ENCODE results near the gene CCDC124. TPM values are rescaled to one million over a fixed set of nuclear protein-coding genes. Genes with fewer than 3 reads are reported as not detected.

Gene CCDC124
- total RNA-seq, 4 donors from 2014 or later: 73.1 to 110 (median 81.5) TPM

DNA sequence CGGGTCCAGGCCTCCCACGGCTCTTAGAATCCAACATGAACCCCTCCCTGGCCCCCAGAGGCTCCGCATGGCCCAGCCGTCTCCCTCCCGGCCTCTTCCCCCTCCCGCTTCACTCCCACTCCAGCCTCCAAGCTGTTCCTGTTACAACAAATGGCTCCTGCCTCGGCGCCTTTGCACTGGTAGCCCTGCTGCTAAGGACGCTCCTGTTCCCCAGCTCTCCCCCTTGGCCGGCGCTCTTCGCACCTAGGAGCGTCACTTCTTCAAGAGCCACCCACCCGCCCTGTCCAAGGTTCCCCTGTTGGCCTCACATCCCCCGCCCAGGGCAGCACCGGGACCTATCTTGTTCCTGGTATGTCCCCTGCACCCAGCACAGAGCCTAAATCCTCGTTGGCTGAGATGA, 9.4 kb downstream of the CCDC124 start:
- Histone ChIP-seq H3K36me3 (peaks cover 0 to 42% of the 10 kb centered on the region in 2 donors), H3K9me3 (no peaks in the 10 kb centered on the region), H3K27me3 (no peaks in the 10 kb centered on the region), H3K4me1 (peaks cover 0 to 2% of the 10 kb centered on the region in 2 donors), H3K4me3 (no peak overlapping the region), H3K27ac (no peak overlapping the region)
- ATAC-seq (no peak), DNase-seq (no peak)
- intact Hi-C loops (cut with DNase I; ENCODE audit: low total_unique reads): no loop called here
- in situ Hi-C loops (cut with MboI; ENCODE audit: low sequenced_read_pairs in 4 of 4): loop anchor here in 2 of 4 donors (10.0 to 25.0 kb wide), 2 partner anchors 53 to 120 kb away; no protein-coding TSS in a partner anchor
- no peak for TF ChIP-seq POLR2A (IDR thresholded peaks at IDR 0.05)
- TF ChIP-seq, protein P1, sequence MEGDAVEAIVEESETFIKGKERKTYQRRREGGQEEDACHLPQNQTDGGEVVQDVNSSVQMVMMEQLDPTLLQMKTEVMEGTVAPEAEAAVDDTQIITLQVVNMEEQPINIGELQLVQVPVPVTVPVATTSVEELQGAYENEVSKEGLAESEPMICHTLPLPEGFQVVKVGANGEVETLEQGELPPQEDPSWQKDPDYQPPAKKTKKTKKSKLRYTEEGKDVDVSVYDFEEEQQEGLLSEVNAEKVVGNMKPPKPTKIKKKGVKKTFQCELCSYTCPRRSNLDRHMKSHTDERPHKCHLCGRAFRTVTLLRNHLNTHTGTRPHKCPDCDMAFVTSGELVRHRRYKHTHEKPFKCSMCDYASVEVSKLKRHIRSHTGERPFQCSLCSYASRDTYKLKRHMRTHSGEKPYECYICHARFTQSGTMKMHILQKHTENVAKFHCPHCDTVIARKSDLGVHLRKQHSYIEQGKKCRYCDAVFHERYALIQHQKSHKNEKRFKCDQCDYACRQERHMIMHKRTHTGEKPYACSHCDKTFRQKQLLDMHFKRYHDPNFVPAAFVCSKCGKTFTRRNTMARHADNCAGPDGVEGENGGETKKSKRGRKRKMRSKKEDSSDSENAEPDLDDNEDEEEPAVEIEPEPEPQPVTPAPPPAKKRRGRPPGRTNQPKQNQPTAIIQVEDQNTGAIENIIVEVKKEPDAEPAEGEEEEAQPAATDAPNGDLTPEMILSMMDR (IDR thresholded peaks at IDR 0.05 in 4 of 5, conservative IDR thresholded peaks at IDR 0.05 in 1 of 5): no peak

DNA sequence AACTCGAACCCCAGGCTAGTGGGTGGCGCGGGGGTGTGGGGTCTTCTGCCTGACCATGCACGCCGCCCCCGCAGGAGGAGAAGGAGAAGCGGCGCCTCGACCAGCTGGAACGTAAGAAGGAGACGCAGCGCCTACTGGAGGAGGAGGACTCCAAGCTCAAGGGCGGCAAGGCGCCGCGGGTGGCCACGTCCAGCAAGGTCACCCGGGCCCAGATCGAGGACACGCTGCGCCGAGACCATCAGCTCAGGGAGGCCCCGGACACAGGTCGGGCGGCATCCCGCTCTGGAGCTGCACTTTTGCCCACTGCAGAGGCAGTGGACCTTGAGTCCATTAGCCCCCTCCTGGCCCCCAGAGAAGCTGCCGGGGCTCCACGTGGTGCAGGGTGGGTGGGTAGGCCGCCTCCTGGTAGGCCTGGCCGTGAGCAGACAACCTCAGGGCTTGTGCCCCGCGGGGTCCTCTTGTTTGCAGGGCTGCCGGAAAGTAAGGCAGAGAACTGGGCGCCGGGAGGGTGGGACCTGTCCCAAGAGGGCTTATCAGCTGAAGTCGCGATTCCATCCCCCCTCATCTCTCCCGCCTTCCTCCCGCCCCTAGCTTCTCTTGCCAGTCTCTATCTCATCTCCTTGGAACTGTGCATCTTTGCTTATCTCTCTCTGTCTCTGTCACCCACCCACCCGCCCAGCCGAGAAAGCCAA, 9.9 kb downstream of the CCDC124 start:
- H3K9me3 ChIP-seq: no peaks in the 10 kb centered on the region
- H3K4me1 ChIP-seq: peaks cover 0 to 5% of the 10 kb centered on the region in 2 donors
- no peak for TF ChIP-seq POLR2A (IDR thresholded peaks at IDR 0.05)
- TF ChIP-seq, protein P1 (IDR thresholded peaks at IDR 0.05 in 4 of 5, conservative IDR thresholded peaks at IDR 0.05 in 1 of 5): no peak
- in situ Hi-C loops (cut with MboI; ENCODE audit: low sequenced_read_pairs in 4 of 4) (loop anchor here in 2 of 4 donors (10.0 to 25.0 kb wide), 2 partner anchors 52 to 120 kb away; no protein-coding TSS in a partner anchor), intact Hi-C loops (cut with DNase I; ENCODE audit: low total_unique reads) (no loop called here)
- H3K4me3 ChIP-seq: no peak overlapping the region
- no peaks in the 10 kb centered on the region for H3K27me3 ChIP-seq
- peaks cover 0 to 37% of the 10 kb centered on the region in 2 donors for H3K36me3 ChIP-seq
- ATAC-seq (no peak), DNase-seq (no peak)
- H3K27ac ChIP-seq: no peak overlapping the region

DNA sequence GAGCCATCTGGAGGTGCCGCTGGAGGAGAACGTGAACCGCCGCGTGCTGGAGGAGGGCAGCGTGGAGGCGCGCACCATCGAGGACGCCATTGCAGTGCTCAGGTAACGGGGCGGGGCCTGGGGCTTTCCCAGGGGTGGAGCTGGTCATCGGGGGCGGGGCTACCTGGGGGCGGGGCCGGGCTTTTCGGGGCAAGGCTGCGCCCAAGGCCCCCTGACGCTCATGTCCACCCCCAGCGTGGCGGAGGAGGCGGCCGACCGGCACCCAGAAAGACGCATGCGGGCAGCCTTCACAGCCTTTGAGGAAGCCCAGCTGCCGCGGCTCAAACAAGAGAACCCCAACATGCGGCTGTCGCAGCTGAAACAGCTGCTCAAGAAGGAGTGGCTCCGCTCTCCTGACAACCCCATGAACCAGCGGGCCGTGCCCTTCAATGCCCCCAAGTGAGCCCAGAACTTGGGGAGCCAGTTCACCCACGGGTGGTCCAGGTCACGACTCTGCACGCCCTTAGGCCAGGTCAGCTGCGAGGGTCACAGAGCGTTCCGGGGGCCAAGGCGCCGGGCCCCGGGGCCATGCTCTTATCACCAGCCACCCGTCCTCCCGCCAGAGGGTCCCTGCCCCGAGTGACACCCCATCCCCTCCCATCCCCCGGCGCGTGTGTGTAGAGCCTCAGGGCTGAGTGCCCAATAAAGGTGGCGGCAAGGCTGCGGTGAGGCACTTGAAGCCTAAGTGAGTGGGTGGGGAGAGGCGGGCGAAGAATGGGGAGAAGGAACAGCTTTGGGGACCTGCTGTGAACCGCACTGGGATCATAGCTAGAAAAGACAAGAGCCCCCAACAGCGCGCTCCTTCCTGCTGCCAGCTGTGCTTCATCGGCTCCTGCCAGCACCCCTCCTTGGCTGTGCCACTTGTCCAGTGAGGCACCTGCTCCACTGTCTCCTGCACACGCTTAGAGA, 10.7 kb downstream of the CCDC124 start:
- no peak for ATAC-seq
- intact Hi-C loops (cut with DNase I; ENCODE audit: low total_unique reads): no loop called here

DNA sequence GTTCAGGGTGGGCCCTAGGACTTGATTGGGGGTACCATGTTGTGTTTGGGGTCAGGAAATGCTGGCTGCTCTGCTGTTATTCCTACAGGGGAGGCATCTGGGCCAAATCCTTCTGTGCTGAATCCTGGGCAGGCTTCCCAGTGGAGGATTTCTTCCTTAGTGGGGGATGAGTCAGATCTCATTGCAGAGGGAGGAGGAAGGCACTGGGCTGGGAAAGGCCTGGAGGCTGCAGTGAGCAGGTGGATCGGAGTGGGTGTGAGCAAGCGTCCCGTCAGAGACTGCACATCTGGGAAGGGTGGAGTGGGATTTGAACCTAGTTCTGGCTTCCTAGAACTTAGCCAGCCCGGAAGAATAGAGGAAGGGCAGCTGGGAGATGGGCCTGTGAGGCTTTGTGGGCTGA, 11.5 kb downstream of the CCDC124 start:
- no peaks in the 10 kb centered on the region for H3K9me3 ChIP-seq
- DNase-seq (no peak), ATAC-seq (no peak)
- H3K27ac ChIP-seq: no peak overlapping the region
- H3K4me3 ChIP-seq: no peak overlapping the region
- intact Hi-C loops (cut with DNase I; ENCODE audit: low total_unique reads): no loop called here
- peaks cover 5 to 7% (median 7%) of the 10 kb centered on the region in 3 donors for H3K27me3 ChIP-seq
- in situ Hi-C loops (cut with MboI; ENCODE audit: low sequenced_read_pairs in 4 of 4): loop anchor here in 2 of 4 donors (10.0 to 25.0 kb wide), 2 partner anchors 50 to 118 kb away; no protein-coding TSS in a partner anchor
- peaks cover 5 to 14% of the 10 kb centered on the region in 2 donors for H3K4me1 ChIP-seq
- no peak for TF ChIP-seq POLR2A (IDR thresholded peaks at IDR 0.05)
- TF ChIP-seq, protein P1 (IDR thresholded peaks at IDR 0.05 in 4 of 5, conservative IDR thresholded peaks at IDR 0.05 in 1 of 5): no peak
- H3K36me3 ChIP-seq: peaks cover 0 to 30% of the 10 kb centered on the region in 2 donors

More for the DNA sequence above, 10.7 kb downstream of the CCDC124 start:
- no peak for DNase-seq
- H3K36me3 ChIP-seq: peaks cover 0 to 35% of the 10 kb centered on the region in 2 donors
- H3K4me3 ChIP-seq: no peak overlapping the region
- TF ChIP-seq, protein P1 (IDR thresholded peaks at IDR 0.05 in 4 of 5, conservative IDR thresholded peaks at IDR 0.05 in 1 of 5): no peak
- no peak for TF ChIP-seq POLR2A (IDR thresholded peaks at IDR 0.05)
- H3K4me1 ChIP-seq: peaks cover 0 to 8% of the 10 kb centered on the region in 2 donors
- H3K9me3 ChIP-seq: no peaks in the 10 kb centered on the region
- no peak overlapping the region for H3K27ac ChIP-seq
- H3K27me3 ChIP-seq: no peaks in the 10 kb centered on the region
- in situ Hi-C loops (cut with MboI; ENCODE audit: low sequenced_read_pairs in 4 of 4): loop anchor here in 2 of 4 donors (10.0 to 25.0 kb wide), 2 partner anchors 51 to 119 kb away; no protein-coding TSS in a partner anchor
